Right renal cortex interstitium (tissue), 3 donors: Measurements from ENCODE around the gene ARSI. TPM values are rescaled to one million over a fixed set of nuclear protein-coding genes. Genes with fewer than 3 reads are reported as not detected.

Experiments used
- DNase-seq, 3 donors: peaks; one replicate each; pipeline ENCODE4 v3.0.0-alpha.2; 2013; ENCODE audit warnings: low read depth in 3 of 3, low spot score in 2 of 3
- polyA plus RNA-seq, 3 donors: library from polyadenylated mRNA; unstranded; fragments of 120-200 nt; gene quantifications; one replicate each; pipeline ENCODE4 v1.2.1, GENCODE V29; 2013; ENCODE audit not compliant: insufficient read length in 3 of 3

ARSI gene
- polyA plus RNA-seq, 3 donors, result 2.6 to 3.2 (median 2.7) TPM

- DNase-seq, result no peak
Observed at GRCh38 chr5:150295741-150296486, 6.8 kb downstream of the ARSI start.

DNA sequence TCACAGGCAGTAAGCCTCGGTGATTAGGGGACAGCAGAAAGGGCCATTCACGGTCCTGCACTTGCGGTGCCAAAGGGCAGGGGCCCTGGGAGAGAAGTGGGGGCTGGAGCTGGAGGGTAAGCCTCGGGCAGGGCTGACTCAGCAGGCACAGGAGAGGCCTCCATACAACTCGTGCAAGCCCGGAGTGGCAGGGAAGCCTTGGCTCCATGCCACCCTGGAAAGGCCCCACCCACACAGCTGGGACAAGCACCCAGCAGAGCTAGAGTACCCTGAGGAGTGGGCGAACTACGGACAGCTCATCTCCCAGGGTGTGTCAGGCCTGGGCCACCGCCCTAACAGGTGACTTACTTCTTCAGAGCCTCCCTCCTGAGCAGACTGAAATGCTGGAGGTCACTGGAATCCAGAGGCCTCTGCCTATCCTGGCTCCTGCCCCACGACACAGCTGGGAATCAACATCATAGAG, 7.5 kb downstream of the ARSI start:
- DNase-seq, result no peak

- no peak for DNase-seq
Observed at GRCh38 chr5:150294551-150295071, 8.1 kb downstream of the ARSI start.

- no peak for DNase-seq
Observed at GRCh38 chr5:150293091-150293941, 9.4 kb downstream of the ARSI start.

- no peak for DNase-seq
Observed at GRCh38 chr5:150291388-150292385, 11.0 kb downstream of the ARSI start.

DNA sequence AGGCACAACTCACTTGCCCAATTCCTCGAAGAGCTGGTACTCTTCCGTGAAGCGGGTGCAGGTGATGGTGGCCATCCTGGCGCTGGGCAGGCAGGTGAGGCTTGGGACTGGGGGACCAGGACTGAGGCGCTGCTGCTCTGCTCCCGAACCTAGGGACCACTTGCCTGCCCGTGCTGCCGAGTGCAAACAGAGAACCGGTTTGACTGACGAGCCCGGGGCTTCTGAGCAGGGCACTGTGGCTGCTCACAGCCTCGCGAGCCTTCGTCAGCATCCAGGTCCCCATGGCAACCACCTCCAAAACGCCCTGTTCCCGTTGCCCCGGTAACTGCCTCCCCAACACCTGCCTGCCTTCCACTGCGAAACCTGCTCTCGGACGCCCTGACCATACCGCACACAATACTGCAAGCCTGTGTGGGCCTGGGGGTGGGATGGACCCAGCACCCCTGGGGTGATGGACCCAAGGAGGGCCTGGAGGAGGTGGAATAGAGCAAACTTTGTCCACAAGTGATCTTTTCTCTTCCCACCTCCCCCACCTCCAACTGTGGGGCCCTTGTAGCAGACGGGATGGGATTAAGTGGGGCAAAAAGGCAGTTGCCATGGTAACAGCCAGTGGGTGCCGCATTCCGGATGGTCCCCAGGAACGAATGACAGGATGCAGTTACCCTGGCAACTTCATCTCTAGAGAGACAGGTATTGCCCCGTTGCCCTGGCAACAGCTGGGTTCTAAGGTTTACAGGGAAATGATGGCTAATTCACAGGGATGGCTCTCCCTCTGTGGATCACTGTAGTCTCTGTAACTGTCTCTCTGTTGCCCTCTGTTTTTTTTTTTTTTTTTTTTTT, 12.9 kb downstream of the ARSI start, which contains the start of gene CAMK2A:
Gene CAMK2A, minus strand, starts transcription at position 223 of the 840 bp plus-strand sequence. Its CDS starts 148 bp downstream, at position 75.
- no peak for DNase-seq

DNA sequence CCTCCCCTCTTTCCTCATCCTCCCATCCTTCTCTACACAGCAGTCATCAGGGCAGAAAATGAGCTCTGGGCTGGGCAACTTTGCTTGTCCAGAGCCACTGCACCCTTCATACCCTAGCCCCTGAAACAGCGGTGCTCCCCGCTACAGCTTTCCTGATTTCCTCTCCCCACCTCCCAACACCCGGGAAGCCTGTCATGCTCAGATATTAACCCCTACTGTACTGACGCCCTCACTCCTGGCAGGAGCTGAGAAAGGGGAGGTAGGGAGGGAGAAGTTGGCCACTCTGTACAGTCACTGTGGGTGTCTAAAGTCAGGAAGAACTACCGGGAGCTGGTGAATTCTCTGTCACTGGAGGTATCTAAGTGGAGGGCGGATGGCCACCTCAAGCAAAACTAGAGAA, 13.9 kb downstream of the ARSI start:
- DNase-seq, result no peak

DNA sequence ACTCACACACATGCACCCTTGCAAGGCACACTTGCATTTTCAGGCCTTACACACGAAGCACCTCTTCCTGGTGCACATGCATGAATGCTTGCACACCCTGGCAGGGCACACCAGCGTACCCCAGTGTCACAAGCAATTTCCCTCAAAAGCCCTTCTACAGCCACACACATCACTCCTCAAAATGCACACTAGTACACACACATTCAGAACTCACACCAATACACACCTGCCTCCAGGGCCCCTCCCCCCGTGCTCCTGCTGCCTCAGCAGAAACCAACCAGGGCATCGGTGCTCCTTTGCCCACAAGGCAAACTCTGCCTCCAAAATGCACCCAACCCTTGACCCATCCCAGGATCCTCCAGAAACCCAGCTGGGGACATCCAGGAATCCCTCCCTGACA, 14.3 kb downstream of the ARSI start:
- DNase-seq, result no peak

- DNase-seq, result no peak
Observed at GRCh38 chr5:150286820-150287219, 15.9 kb downstream of the ARSI start.

GRCh38 chr5:150285114-150285513, 17.6 kb downstream of the ARSI start:
- DNase-seq, result no peak

GRCh38 chr5:150284311-150284710, 18.4 kb downstream of the ARSI start:
- DNase-seq, result no peak

DNA sequence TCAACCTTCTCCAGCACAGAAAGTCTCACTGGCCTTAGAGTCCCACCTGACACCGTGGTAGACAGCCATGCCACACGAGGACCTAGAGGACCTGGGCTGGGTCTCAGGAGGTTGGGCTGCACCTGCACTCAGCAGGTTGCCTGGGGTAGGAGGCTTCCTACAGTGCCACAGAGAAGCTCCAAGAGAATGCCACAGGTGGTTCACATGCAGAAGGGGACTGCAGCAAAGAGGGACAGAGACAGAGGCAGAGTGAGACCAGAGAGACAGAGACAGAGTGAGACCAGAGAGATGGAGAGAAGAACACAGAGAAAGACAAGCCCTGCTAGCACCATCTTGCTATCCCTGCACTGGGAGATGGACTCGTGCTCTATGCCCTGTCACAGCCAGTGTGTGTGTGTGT, 18.8 kb downstream of the ARSI start:
- DNase-seq, result no peak

DNA sequence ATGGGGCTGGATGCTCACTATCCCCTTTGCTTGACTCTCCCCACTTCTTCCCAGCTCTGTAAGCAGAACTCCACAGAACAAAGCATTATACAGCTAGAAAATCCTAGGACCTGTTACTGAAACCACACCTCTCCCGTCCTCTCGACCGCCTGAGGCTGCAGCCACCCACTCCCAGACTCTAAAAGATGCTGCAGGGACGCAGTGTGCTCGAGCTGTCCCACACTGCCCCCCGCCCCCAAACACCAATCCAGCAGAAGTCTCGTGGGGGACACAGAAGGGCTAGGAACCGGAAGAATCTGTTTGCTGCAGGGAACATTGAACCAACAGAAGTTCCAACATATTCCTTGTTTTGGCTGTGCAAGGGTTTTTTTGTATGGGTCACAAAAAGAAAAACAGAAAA, 20.7 kb downstream of the ARSI start:
- DNase-seq, result no peak

GRCh38 chr5:150279330-150280020, 23.2 kb downstream of the ARSI start:
- DNase-seq, result no peak

DNA sequence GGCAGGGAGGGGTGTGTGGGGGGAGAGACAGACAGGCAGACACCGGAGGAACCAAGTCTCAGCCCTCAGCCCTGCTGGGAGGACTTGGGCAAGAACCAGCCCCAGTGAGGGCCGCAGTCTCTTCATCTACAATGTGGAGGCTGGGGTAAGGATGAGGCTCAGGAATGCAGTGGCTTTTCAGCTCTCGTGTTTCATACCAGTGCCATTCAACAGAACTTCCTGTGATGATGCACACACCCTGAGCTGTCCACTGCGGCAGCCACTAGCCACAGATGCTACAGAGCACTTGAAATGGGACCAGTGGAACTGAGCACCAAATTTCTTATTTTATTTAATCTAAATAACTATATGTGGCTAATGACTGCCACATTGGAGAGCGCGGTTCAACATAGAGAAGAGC, 23.8 kb downstream of the ARSI start:
- DNase-seq, result no peak

DNA sequence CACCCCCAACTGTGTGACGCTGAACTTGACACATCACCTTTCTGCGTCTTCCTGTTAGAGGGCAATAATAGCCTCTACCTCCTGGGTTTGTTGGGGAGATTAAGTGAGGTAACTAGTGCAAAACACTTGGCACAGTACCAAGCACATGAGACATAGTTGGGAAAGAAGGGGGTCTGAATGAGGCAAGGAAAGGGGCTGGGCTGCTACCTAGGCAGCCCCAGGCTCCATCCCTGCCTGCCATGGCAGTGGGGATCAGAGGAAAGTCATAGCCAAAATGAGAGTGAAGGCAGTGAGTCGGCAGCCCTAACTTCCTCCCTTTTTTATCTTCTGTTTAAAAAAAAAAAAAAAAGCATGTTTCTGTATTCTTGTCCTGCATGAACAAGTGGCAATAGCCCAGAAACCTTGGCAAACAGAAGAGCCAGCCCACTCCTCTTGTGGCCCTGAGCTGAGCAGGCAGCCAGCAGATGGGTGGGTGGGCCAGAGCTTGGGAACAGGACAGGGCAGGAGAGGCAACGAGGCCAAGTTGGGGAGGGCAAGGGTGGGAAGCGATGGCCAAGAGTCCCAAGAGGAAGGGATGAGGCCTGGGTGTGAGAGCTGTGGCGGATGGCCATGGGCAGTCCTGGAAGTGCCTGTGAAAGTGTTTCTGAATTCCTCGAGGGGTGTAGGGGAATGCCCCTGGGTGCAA, 24.5 kb downstream of the ARSI start:
- DNase-seq, result no peak

DNA sequence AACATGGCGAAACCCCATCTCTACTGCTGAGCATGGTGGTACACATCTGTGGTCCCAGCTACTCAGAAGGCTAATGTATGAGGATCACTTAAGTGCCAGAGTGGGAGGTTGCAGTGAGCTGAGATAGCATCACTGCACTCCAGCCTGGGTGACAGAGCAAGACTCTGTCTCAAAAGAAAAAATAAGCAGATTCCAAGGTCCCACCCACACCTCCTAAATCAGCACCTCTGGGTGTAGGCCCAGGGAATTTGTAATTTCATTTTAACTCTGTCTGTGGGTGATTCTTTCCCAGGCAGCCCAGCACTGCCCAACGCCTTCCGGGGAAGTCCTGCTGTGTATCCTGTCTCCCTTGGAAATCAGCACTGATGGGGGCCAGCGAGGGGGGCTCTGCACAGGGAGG, 25.7 kb downstream of the ARSI start:
- DNase-seq, result no peak

DNA sequence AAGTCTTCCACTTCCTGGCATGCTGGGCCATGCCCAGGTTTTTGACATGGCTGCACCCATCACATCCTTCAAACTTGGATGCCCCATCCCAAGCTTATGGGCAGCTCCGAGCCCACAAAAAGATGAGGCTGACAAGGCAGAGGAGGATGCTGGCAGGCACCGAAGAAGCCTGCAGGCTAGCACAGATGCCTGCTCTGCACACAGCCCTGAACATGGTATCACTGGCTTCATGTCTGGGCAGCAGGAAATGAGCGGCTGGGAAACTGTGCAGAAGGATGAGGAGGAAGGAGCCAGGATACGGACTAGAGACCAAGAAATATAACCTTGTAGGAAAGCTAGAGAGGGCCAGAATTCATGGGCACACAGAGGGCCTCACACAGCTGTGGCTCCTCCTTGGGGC, 27.9 kb downstream of the ARSI start:
- DNase-seq, result no peak
